HG03354 (cell line): Measurements from ENCODE around the gene MISP.

ENCODE experiments used
- ATAC-seq: cut with Tn5 transposase; IDR thresholded peaks from one replicate; pipeline ENCODE4 v1.9.1; 2021; ENCODE audit warnings: mild to moderate bottlenecking; ENCODE audit not compliant: unreplicated experiment, poor library complexity, severe bottlenecking

MISP gene

DNA sequence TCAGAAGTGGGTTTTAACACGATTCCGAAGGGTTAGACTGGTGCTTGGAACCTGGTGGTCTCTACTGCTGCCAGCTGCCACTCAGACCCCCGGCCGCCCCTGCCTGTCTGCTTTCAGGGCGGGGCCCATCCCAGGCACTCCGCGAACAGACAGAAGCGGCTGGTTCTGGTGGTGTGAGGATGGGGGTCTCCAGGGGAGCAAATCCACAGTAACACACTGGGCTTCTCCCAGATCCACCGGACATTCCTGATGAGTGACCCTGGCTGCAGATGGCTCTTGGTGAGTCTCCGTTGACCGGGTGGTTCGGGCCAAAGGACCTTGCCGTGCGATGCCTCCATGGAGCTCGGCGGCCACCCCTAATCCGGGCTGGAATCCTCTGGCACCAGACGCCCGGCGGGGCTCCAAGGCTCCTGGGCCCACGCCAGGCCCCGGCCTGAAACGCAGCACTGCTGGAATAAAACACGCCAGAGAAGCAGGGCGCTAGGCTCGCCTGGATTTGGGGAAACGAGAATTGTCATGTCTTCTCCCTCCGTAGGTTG, 44.2 kb downstream of the MISP start:
- ATAC-seq: no peak

DNA sequence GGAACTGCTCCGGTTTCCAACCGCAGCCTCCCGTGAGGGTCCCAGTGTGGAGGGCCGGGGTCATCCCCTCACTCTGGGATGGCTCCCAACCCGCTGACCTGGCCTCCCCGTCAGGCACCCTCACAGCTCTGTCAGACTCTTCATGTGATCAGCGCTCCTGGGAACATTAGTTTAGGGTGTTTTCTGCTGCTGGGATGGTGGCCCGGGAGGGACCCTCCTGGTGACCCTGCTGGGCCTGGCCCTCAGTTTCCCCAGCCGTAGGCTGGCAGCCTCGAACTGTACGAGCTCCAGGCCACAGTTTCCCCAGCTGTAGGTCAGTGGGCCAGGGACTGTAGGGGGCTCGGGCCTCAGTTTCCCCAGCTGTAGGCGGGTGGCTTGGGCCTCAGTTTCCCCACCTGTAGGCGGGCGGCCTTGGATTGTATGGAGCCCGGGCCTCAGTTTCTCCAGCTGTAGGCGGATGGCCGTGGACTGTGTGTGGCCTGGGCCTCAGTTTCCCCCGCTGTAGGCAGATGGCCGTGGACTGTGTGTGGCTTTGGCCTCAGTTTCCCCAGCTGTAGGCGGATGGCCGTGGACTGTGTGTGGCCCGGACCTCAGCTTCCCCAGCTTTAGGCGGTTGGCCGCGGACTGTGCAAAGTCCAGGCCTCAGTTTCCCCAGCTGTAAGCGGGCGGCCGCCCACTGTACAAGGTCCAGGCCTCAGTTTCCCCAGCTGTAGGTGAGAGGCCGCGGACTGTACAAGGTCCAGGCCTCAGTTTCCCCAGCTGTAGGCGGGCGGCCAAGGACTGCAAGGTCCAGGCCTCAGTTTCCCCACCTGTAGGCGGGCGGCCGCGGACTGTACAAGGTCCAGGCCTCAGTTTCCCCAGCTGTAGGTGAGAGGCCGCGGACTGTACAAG, 45.0 kb downstream of the MISP start:
- ATAC-seq: no peak

DNA sequence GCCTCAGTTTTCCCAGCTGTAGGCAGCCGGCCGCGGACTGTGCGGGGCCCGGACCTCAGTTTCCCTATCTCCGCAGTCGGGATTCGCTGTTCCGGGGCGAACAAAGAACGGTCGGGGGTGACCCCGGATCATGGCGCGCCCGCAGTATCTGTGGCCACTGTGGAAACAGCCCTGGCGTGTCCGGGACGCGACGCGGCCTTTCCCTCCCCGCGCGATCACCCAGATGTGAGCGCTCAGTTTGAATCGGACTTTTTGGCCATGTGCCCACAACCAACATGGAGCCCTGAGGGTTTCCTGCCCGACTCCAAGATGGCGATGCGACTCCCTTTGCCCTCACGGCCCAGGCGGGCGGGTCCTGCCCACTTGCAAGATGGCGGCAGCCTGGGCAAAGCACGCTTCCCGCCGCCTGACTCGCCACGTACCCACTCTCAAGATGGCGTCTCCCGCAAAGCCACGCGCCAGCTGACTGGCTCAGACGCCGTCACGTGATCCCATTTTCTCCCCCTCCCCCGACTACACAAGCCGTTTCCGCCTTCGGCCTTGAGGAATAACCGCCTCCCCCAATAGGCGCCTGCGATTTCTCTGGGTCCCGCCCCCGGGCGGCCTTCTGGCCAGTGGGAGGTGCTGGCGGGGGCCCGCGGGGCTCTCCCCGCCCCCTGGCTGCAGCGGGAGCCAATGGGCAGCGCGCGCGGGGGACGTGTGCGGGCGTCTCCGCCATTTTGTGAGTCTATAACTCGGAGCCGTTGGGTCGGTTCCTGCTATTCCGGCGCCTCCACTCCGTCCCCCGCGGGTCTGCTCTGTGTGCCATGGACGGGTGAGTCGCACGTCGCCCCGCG, 46.0 kb downstream of the MISP start, which contains the start of gene PTBP1:
TSS of gene PTBP1 (plus strand) at position 761 of the 836 bp plus-strand sequence. CDS start at position 807, 46 bp downstream.
- ATAC-seq: peak; percentile 76

DNA sequence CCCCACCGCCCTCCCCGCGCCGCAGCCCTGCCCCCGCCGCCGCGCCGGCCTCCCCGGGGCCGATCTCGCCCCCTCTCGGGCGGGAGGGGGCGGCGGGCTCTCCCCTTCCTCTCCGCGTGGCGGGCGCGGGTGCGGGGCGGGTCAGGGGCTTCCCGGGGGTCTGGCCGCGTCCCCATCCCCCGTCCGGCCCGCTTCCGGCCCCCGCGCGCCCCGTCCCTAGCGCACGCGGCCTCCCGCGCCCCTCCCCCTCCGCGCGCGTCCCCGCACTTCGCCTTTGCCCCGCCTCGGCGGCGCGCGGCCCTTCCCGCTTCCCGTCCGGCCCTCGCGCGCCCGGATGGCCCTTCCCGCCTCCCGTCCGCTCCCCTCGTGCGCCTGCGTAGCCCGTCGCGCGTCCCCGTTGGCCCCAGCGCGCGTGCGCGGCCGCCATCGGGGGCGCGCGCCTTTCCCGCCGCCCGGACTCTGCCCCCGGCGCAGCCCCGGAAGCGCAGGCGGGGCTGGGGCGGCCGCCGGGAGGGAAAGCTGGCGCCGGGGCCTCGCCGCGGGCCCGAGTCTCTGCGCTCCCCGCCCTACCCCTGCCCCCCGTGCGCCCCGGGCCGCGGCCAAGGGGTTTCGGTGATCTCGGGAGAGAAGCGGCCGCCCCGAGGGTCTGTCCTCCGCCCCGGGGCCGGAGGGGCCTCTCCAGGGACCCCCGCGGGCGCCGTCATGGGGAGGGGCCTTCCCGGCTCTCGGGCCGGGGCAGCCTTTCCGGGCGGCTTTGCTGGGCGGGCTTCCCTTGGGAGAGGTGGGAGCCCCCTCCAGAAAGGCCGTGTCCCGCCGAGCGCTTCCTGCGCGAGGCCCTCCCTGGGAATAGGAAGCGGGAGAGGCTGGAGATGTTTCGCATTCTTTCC, 46.9 kb downstream of the MISP start:
- ATAC-seq: peak; percentile 43

DNA sequence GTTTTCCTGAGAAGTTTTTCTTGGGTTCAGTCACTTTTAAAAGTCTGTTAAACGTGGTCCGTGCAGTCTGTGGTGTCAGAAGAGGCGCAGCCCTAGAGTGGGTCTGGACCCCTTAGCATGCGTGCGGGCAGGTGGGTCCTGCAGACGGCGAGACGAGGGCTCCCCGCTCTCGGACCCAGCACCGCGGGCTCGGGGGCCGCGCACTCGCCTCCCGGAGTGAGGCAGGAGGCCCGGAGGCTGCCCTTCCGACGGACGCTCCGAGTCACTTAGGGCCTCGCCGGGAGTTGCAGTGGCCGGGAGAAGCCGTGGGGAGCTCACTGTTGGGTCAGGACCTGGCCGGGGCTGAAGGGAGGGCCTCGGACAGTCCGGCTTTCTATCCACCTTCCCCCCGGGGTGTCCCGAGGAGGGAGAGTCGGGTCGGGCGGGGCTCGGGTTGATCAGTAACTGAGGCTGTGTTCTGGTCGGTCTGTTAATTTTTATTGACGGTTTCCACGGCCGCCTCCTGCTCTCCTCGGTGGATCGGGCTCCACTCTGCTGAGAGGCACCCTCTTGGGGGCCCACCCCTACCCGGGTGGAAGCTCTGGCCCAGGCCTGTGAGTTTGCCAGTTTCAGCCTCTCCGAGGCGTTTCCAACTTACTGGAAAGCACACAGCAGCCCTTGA, 47.6 kb downstream of the MISP start:
- no peak for ATAC-seq

DNA sequence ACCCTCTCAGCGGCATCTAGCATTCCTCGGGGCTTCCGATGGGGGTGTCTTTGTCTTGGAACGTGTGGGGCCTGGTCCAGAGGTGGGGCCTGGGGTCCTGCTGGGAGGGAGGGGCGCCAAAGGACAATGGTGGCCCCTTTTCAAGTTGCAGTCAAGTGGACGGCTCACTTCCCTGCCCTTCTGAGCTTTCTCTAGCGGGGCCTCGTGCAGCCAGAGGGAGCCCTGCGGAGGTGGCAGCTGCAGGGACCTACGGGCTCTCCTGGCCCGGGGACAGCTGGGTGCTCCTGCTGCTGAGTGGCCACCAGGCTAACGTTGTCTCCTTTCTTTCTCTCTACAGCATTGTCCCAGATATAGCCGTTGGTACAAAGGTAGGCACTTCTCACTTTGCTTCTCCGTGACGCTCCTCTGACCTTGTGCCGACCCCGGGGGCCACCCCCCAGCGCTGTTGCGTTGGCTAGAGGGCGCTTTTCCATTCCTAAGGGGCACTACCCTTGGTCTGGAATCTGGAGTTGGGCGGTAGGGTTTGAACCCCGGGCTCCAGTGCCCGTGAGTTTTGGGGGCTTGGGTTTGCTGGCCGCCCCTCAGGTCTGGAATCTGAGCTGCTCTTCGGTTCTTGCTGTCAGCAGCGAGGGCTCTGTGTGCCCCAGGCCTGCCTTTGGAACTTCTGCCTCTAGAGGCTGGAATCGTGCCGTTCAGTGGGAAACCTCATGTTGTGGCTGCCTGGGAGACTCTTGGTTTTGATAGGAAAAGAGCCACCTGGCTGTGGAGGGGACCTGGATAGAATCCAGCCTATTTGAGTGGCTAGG, 48.4 kb downstream of the MISP start:
- no peak for ATAC-seq

DNA sequence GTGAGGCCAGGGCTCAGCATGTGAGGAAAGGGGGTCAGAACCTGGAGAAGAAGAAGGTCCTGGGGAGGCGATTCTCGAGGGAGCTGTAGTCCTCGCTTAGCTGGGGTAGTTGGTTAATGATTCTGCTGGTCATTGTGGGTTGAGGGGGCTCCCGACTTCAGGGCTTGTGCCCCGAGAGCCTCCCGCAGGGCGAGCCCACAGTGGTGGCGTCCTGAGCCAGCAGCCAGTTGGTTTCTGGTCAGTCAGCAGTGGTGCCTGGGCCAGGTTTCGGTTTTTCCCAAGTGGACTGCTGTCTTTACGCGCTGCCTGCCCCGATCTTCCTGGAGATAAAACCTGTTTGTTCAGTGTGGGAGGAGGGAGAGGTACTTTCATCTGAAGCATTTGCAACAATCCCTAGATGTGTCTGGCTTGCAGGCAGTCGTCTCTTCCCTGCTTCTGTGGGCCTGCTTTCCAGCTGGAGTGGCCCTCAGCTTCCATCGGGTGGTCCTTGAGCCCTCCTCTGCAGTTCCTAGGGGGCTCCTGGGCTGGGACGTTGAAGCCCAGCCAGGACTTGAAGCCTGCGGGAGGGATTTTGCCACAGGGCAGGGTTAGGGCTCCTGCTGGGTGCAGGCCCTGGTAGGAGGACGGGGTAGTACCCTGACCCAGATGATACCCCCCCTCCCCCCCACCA, 49.6 kb downstream of the MISP start:
- ATAC-seq: no peak

DNA sequence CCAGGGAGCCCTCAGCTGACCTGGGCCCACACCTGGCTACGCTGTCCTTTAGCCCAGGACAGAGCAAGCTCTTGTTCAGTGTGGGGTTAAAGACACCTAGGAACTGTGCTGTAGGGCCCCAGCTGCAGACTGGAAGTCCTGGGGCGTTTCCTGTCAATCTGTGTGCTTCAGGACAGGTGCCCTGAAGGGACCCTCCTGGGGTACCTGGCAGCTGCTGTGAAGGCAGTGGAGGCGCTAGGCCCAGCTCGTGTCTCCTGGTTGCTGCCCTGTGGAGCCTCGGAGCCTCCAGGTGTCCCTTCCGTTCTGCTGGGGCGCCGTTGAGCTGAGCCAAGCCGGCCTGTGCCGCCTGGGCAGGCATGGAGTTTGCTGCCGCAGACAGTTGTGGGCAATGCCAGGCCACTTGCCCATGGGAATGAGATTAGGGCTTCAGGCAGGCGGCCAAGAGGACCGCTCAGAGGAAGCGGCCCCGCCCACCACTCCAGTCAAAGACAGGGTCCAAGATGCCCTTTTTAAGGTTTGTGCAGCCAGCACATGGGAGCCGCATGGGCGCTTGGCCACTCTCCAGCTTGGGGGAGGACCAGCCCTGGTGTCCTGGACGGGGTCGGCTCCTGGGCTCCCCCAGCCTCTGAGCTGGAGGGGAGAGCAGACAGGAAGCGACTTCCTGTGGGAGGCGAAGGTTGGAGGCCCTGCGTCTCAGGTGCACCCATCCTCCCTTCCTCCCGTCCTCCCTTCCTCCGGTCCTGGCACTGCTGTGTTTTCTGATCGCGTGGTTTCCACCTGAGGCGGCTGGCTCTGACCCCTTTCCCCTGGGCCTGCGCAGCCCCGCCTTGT, 50.3 kb downstream of the MISP start:
- ATAC-seq: no peak

DNA sequence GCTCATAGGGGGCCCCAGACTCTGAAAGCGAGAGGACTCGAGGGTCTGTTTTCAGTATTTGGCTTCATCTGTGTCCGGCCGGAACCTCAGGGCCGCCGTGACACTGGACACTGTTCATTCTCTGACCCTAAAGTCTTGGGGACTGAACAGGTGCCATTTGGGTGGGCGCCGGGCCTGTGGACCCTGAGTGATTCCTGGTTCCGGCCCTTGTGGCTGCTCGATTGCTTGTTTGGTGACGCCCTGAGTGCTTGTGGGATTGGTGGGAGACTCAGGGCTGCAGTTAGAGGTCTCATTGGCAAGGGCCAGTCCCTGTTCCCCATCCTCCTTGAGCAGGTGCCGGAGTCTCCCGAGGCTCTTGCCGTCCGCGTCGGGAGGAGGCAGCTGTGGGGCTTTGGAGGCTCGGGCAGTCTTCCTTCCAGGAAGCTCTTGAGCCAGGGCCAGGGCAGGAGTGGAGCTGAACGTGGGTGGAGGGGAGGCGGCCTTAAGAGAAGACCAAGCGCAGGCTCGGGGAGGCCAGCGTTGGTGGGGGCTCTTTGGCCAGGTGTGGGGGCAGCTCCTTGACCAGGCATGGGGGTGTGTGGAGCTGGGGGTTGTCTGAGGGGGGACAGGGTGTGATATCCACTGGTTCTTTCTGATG, 51.1 kb downstream of the MISP start:
- no peak for ATAC-seq

DNA sequence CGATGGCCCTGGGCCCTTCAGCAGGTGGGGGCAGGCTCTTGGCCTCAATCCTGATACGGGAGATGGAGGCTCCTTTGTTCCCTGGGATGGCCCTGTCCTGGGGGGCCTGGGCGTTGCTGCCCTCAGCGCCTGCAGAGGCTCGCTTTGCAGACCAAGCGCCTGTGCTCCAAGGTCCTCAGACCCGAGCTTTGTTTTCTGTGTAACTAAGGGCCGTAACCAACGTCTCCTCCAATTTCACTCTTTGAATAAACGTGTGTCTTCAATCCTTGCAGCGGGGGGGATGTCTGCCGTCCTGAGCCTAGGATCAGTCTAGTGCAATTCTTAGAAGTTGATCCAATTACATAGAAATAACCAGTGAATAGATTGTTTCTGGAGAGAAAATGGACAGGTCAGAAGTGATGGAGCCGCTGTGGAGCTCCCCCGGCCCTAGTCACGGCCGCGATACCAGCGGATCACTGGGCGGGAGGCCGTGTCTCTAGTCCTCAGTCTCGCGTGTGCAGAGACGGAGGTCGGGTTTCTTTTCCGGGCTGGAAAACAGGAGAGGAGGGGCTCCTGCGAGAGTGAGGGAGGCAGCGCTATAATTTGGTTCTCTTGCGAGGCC, 51.7 kb downstream of the MISP start:
- no peak for ATAC-seq

DNA sequence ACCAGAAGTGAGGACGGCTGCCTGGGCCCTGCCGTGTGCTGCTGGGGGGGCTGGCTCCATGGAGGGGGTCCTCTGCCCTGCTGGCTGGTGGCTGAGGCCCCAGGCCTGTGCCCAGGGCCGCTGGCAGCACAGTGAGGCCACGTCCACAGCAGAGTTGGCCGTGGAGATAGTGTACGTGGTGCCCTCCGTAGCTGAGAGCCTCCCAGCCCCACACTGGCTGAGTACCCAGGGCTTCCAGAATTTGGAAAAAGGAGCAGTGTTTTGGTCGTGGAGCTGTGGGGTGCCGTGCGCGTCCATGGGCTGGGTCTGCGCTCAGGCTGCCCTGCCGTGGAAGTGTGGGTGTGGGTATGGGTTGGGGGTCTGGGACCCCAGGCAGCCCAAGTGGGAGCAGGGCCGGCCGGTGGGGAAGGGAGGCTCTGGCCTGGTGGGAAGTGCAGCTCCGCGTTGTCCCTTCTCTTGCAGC, 52.2 kb downstream of the MISP start:
- no peak for ATAC-seq

DNA sequence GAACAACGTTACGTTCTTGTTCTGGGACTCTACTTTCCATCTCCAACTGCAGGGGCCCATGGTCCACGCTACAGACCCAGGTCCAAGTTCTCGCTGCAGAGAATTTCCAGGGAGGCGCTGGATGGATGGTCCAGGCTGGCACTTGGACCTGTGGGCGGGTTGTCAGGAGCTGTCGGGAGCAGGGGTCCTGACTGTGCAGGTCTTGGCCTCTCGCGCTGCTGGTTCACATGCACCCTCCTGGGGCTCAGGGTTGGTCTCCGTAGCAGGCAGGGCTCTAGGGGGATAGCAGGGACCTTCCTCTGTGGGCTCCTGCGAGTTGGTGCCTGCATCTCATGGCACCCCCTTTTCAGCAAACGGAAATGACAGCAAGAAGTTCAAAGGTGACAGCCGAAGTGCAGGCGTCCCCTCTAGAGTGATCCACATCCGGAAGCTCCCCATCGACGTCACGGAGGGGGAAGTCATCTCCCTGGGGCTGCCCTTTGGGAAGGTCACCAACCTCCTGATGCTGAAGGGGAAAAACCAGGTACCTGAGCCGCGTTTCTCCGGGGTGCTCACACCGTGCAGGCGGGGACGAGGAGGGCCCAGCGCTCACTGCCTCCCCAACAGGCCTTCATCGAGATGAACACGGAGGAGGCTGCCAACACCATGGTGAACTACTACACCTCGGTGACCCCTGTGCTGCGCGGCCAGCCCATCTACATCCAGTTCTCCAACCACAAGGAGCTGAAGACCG, 52.9 kb downstream of the MISP start:
- ATAC-seq: no peak

DNA sequence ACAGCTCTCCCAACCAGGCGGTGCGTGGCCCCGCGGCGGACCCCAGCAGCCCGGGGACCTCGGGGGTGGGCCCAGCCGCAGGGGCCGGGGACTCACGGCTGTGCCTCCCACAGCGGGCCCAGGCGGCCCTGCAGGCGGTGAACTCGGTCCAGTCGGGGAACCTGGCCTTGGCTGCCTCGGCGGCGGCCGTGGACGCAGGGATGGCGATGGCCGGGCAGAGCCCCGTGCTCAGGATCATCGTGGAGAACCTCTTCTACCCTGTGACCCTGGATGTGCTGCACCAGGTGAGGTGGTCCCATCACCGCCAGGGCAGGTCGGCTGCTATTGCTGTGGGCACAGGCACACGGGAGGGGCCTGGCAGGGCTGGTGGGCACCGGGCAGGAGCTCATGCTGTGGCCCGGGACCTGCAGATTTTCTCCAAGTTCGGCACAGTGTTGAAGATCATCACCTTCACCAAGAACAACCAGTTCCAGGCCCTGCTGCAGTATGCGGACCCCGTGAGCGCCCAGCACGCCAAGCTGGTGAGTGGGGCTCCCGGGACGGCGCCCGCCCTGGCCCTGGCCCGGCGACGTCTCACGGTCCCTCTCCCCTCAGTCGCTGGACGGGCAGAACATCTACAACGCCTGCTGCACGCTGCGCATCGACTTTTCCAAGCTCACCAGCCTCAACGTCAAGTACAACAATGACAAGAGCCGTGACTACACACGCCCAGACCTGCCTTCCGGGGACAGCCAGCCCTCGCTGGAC, 53.7 kb downstream of the MISP start:
- ATAC-seq: no peak

DNA sequence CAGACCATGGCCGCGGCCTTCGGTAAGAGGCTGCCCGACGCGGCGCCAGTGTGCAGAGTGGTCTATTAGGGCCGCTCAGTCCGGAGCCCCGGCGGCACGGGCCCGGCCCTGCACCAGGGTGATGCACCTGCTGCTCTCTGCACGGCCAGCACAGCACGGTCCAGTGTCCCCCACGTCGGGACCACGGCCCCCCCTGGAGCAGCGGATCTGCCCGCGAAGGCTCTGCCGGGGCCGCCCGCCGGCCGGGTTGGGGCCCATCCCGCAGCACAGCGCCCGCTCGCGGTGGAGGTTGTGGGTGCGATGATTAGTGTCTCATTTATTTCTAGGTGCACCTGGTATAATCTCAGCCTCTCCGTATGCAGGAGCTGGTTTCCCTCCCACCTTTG, 54.2 kb downstream of the MISP start:
- ATAC-seq: no peak
